Measurements from ENCODE around the gene ALG14. TPM values are rescaled to one million over a fixed set of nuclear protein-coding genes. Genes with fewer than 3 reads are reported as not detected.

Gene ALG14
- total and polyA plus RNA-seq, 2 donors from 2014 or later: 8.6 to 11.3 TPM

DNA sequence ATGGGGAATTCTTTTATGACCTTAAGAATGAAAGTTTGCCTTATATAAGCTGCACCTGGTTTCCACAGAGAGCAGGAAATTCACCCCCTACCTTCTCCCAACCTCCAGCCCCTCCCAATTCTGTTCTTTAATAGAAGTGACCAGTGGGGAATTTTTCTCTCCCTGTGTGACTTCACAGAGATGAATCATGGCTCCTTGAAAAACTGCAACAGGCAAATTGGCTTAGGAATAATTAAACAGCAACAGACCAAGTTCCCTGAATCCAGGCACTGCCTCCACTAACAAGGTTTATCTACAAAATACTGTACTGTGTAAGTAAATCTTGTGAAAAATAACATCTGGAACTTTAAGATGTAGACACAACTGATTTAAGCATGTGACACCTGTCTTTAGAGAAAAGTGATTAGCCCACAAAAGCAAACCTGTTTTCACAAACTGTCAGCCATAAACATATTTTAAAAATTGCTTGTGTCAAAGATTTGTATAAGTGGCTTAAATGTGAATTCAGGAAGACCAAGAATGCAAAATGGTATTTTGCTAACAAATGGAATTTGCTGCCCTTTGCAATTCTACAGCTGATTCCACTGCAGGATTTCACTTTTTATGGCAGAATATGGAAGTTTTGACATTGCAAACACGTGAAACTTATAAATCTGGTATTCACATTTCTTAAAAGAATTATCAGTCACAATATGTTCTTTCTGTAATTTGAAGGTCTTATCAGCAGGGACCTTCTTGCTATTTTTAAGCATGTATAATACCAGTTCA, 54.0 kb downstream of the ALG14 start:
- H3K27ac ChIP-seq (ENCODE audit: low read depth in 2 of 2, low read length in 2 of 2): peak overlapping the region; percentile 39 to 52

DNA sequence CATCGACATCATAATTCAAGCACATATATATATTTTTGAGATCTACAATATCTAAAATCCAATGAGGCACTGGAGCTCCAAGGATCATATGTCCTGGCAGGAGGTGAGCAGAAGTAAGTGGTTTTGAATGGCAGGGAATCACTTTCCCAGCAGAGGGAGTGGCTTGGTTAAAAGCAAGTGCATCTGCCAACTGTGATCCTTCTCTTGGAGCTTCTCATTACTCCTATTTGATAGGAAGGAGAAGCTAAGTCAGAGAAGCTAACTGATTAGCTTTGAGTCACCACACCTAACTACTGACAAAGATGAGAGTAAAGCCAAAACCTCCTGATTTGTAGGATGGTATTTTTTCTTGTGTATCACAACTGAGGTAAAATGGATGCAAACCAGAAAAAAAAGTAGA, 55.0 kb downstream of the ALG14 start:
- Histone ChIP-seq H3K4me3 (ENCODE audit: low read length in 3 of 3) (no peak overlapping the region), H3K27me3 (ENCODE audit: control insufficient read depth, insufficient read depth, low read length) (no peaks in the 10 kb centered on the region), H3K9ac (ENCODE audit: low read length in 3 of 3) (no peak overlapping the region), H3K9me3 (ENCODE audit: control insufficient read depth in 2 of 3, insufficient read depth in 1 of 3, low read length in 3 of 3) (no peaks in the 10 kb centered on the region), H3K4me1 (ENCODE audit: control insufficient read depth in 2 of 3, insufficient read depth in 2 of 3, low read depth in 1 of 3, low read length in 3 of 3) (peaks cover 5 to 30% (median 25%) of the 10 kb centered on the region in 3 donors), H3K27ac (ENCODE audit: low read depth in 2 of 2, low read length in 2 of 2) (no peak overlapping the region), H3K36me3 (ENCODE audit: control insufficient read depth in 2 of 3, insufficient read depth in 3 of 3, low read length in 3 of 3) (no peaks in the 10 kb centered on the region)
- TF ChIP-seq, protein P1, sequence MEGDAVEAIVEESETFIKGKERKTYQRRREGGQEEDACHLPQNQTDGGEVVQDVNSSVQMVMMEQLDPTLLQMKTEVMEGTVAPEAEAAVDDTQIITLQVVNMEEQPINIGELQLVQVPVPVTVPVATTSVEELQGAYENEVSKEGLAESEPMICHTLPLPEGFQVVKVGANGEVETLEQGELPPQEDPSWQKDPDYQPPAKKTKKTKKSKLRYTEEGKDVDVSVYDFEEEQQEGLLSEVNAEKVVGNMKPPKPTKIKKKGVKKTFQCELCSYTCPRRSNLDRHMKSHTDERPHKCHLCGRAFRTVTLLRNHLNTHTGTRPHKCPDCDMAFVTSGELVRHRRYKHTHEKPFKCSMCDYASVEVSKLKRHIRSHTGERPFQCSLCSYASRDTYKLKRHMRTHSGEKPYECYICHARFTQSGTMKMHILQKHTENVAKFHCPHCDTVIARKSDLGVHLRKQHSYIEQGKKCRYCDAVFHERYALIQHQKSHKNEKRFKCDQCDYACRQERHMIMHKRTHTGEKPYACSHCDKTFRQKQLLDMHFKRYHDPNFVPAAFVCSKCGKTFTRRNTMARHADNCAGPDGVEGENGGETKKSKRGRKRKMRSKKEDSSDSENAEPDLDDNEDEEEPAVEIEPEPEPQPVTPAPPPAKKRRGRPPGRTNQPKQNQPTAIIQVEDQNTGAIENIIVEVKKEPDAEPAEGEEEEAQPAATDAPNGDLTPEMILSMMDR (IDR thresholded peaks at IDR 0.05; ENCODE audit: borderline replicate concordance, extremely low read depth, insufficient read depth): no peak
- DNase-seq (no peak), FAIRE-seq (no peak)
- intact Hi-C loops (cut with DNase I): no loop called here

More for the DNA sequence above, 54.0 kb downstream of the ALG14 start:
- Histone ChIP-seq H3K9me3 (ENCODE audit: control insufficient read depth in 2 of 3, insufficient read depth in 1 of 3, low read length in 3 of 3) (no peaks in the 10 kb centered on the region), H3K4me3 (ENCODE audit: low read length in 3 of 3) (no peak overlapping the region), H3K36me3 (ENCODE audit: control insufficient read depth in 2 of 3, insufficient read depth in 3 of 3, low read length in 3 of 3) (no peaks in the 10 kb centered on the region), H3K27me3 (ENCODE audit: control insufficient read depth, insufficient read depth, low read length) (no peaks in the 10 kb centered on the region), H3K4me1 (ENCODE audit: control insufficient read depth in 2 of 3, insufficient read depth in 2 of 3, low read depth in 1 of 3, low read length in 3 of 3) (peaks cover 5 to 30% (median 25%) of the 10 kb centered on the region in 3 donors), H3K9ac (ENCODE audit: low read length in 3 of 3) (peak overlapping the region in 1 of 3 donors; percentile 3)
- intact Hi-C loops (cut with DNase I): no loop called here
- DNase-seq (peak in 1 of 5 donors; percentile 52), FAIRE-seq (peak; percentile 13)
- TF ChIP-seq, protein P1 (IDR thresholded peaks at IDR 0.05; ENCODE audit: borderline replicate concordance, extremely low read depth, insufficient read depth): no peak

- no peak for DNase-seq
- Histone ChIP-seq H3K4me3 (ENCODE audit: low read length in 3 of 3) (no peak overlapping the region), H3K9ac (ENCODE audit: low read length in 3 of 3) (no peak overlapping the region), H3K27ac (ENCODE audit: low read depth in 2 of 2, low read length in 2 of 2) (peak overlapping the region in 1 of 2 donors; percentile 35), H3K27me3 (ENCODE audit: control insufficient read depth, insufficient read depth, low read length) (no peaks in the 10 kb centered on the region), H3K36me3 (ENCODE audit: control insufficient read depth in 2 of 3, insufficient read depth in 3 of 3, low read length in 3 of 3) (no peaks in the 10 kb centered on the region), H3K9me3 (ENCODE audit: control insufficient read depth in 2 of 3, insufficient read depth in 1 of 3, low read length in 3 of 3) (no peaks in the 10 kb centered on the region), H3K4me1 (ENCODE audit: control insufficient read depth in 2 of 3, insufficient read depth in 2 of 3, low read depth in 1 of 3, low read length in 3 of 3) (peaks cover 0 to 22% (median 12%) of the 10 kb centered on the region in 3 donors)
- FAIRE-seq: no peak
- TF ChIP-seq, protein P1 (IDR thresholded peaks at IDR 0.05; ENCODE audit: borderline replicate concordance, extremely low read depth, insufficient read depth): no peak
- intact Hi-C loops (cut with DNase I): no loop called here
Observed at GRCh38 chr1:95015076-95015475, 57.7 kb downstream of the ALG14 start.

All from kidney (tissue), 14 donors.